NCI-H1092 treated with DMSO at 0.1 percent for 48 hours (cell line): ENCODE measurements around the gene ZCCHC10.
"Not testable (repeated sequence)": the region's sequence is repeated elsewhere in the genome, so short reads cannot be mapped to it uniquely, and the experiment has no call there.

Source experiments
- DNase-seq: peaks from one replicate; lab custom pipeline; 2025; lab: John Stamatoyannopoulos, UW

Gene ZCCHC10

GRCh38 chr5:133041910-133042309 is 15.6 kb upstream of the ZCCHC10 start:
- no peak for DNase-seq

DNA sequence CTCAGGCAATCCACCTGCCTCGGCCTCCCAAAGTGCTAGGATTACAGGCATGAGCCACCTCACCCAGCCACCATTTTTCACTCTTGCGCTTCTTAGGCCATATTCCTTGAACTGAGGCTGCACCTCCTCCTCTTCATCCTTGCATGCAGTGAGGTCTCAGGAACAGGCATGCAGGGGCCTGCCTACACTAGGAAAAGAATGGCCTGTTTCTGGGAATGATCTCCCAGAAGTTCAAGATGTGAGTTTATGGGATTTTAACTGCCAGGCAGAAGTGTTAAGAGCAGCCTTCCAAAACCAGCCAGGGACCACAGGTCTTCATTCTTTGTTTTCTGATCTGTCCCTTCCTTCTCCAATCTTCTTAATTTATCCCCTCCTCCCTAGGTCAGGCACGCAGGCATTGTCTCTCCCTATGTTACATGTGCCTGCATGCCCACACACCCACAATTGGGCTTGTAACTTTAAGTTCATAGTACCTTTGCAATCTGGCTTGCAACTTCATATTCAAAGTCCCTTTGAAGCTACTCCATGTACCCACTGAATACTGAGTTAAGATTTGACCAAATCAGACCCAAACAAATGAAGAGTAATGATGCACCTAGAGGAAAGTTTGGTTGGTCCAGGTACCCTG is 14.9 kb upstream of the ZCCHC10 start:
- DNase-seq = no peak

GRCh38 chr5:133036677-133037076 is 10.3 kb upstream of the ZCCHC10 start:
- not testable (repeated sequence) for DNase-seq

DNA sequence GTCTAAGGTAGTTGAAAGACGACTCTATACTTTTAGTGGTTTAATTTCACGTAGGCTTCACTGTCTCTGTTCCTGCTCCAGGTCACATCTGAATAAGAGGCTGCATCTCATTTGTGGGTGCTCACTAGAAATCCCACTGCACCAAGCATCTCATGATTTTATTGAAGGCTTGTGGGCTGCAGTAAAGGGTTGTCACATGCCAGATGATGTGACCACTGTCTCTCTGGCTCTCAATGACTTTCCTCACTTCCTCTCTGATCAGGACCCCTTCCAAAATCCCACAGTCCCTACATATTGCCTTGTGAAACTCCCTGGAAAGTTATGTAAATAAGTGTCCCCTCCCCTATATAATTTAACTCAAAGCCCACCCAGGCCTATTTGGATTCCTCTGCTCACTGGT is 8.9 kb upstream of the ZCCHC10 start:
- no peak for DNase-seq

DNA sequence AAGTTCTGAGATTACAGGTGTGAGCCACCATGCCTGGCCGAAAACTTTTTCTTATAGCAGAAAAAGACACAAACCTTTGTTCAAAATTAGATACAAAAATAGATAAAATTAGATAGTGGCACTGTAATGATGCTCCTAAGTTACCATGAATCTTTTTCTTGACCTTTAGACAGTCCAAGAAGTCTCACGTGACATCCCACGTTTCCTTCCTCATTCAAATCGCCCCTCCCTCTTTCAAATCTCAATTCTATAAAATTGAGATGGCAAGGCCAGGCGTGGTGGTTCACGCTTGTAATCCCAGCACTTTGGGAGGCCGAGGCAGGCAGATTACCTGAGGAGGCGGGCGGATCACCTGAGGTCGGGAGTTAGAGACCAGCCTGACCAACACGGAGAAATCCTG is 7.7 kb upstream of the ZCCHC10 start:
- no peak for DNase-seq

DNA sequence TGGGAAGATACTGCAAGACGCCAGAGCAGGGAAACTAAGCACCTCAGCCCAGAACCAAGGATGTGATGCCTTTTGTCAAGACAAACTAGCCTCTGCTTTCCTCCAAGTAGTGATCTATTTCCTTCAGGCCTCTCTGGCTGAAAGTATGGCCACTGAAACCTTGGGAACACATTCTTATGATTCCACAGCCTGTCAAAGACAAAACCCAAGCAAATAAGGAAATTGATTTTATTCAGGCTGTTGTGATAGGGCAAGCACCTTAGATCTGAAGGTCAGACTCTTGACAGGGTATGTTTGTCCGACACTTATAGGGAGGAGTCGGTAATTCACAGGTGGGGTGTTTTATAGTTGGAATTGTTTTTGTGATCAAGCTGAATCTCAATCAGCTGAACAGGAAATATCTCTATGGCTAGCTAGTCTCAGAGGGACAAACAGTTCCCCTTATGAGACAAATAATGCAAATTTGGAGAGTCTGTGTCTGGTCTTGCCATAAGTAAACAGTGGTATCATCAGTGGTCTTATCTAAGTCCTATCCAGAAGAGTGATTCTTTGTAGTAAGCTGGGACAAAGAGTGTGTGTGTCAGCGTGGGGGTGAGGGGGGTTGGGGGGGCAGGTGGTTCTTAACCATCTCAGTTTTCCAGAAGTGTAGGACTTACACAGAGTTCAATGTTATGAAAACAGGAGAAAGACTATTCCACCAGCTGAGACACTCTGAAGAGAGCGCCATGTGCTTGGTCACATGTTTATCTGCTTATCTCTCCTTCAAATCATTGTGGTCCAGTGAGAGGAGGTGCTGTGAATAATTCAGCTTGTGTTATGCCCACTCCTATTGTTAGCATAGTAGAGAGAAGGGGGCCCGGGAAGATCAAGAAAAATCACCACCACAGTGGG is 6.7 kb upstream of the ZCCHC10 start:
- DNase-seq = no peak

DNA sequence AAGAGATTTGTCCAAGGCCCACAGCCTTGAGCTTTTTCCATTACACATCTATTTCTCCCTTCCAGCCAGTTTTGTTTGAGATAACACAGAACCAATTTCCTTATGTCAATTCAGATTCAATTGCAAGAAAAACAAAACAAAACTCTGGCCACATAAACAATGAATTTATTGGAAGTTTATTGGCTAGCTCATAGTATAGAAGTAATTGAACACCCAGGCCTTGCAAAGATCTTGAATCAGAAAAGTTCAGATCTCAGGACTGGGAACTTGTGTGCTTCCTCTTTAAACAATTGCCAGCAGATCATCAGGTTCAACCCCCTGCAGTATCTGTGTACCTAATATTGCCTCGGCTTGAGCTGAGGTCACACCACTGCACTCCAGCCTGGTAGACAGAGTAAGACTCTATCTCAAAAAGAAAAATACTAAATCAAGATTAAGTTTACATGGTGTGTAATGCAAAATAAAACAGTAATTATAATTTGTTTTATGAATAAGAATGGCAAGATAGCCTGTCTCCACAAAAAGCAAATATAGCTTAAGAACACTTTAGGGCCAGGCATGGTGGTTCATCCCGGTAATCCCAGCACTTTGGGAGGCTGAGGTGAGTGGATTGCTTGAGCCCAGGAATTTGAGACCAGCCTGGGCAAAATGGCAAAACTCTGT is 4.1 kb upstream of the ZCCHC10 start:
- no peak for DNase-seq

DNA sequence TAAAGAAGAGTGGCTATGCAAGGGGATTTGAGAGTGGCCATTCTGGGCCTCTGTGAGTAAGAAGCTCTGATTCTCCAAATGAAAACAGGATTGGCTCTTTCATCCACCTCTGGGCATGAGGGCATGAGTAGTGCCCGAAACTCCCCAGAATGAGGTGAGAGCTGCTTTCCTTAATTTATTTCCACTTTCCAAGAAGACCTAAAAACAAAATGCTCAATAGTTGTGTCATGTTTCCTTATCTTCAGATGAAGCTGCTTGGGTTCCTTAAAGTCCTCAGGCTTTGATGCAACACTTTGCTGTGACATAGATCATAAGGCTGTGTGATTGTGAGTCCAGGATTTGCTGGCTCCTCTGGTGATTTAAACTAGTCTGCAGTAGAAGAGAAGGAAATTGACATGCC is 3.1 kb upstream of the ZCCHC10 start:
- no peak for DNase-seq

DNA sequence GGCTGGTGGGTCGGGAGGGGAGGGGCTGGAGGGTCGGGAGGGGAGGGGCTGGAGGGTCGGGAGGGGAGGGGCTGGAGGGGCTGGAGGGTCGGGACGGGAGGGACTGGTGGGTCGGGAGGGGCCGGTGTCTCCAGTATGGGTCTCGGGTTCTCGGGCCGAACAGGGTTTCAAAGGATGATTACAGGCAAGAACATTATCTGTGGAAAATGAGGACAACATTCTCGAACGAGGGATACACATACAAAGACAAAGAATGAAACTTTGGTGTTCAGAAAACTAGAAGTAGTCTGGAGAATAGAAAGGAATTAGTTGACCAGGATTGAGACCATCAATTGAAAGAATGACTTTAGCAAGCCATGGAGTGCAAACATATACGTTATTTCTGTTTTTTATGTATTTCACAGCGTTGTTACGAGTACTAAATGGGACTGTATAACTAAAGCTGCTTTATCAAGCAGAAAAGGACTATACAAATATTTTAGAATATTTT is 360 bp upstream of the ZCCHC10 start:
- no peak for DNase-seq

GRCh38 chr5:133019471-133019870 is 6.9 kb downstream of the ZCCHC10 start:
- DNase-seq = not testable (repeated sequence)

GRCh38 chr5:133017964-133018363 is 8.4 kb downstream of the ZCCHC10 start:
- DNase-seq = no peak

- no peak for DNase-seq
These were observed 10.9 kb downstream of the ZCCHC10 start for GRCh38 chr5:133015466-133015865.

- DNase-seq = not testable (repeated sequence)
These were observed 17.9 kb downstream of the ZCCHC10 start for GRCh38 chr5:133008455-133008854.

DNA sequence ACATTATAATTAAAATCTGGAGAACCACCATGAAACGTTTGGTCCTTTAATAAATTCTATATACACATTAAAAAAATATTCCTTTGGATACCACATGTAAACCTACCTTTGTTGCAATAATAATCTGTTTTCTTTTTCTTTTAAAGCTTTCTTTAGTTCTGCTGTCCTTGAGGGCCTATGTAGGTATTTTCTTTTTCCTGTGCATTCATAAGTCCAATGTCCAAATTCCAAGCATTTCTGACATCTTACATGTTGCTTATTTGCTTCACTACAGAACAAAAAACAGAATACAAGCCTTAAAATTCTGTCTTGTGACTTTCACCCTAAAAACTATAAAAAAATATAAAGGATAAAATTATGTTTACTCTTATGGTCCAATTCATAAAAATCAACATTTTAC is 19.7 kb downstream of the ZCCHC10 start:
- DNase-seq = no peak

GRCh38 chr5:132999246-132999645 is 27.1 kb downstream of the ZCCHC10 start:
- DNase-seq = no peak

DNA sequence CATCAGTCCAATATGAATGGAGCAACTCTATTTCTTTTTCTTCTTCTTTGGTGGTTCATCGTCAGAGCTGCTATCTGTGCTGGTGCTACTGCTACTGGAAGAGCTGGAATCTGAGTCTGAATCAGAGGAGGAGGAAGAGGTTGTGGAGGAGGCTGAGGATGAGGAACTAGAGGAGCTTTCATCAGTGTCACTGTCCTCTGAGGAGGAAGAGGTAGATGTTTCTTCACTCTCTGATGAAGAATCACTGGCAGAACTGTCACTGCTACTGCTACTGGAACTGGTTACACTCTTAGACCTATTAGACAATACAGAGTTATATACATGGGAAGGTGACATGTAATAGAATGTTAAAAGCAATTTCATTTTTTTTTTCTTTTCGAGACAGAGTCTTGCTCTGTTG is 27.8 kb downstream of the ZCCHC10 start:
- no peak for DNase-seq

GRCh38 chr5:132996307-132996706 is 30.0 kb downstream of the ZCCHC10 start:
- DNase-seq = no peak

DNA sequence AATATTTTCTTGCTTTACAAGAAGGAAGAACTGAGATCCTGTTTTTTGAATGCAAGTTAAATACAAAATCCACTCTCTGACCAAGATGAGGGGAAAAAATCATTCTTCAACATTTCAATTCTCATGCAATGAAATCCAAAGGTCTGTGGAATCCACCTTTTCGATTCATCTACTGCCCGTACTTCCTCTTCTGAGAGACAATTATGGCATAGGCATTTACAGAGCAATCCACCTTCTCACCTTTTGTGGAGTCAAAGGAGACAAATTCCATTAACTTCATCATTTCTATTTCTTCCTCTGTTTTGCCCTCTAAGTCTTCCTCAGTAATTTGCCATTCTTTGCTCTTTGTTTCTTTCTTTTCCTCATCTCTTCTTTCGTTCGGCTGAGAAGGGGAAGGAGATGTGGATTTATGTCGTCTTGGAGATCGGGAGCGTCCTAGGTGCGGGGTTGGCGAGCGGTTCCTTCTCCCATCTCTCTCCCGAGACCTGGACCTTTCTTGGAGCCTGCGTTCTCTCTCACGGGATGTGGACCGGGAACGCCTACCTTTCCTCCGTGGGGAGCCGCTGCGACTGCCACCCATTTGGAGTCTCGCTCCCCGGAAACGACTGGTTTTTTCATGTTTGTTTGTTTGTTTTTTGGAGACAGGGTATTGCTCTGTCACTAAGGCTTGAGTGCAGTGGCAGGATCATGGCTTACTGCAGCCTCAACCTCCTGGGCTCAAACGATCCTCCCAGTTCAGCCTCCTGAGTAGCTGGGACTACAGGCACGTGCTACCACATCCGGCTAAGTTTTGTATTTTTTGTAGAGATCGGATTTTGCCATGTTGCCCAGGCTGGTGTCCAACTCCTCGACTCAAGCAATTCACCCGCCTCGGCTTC is 38.6 kb downstream of the ZCCHC10 start:
- DNase-seq = no peak

GRCh38 chr5:132982971-132983370 is 43.4 kb downstream of the ZCCHC10 start:
- not testable (repeated sequence) for DNase-seq

DNA sequence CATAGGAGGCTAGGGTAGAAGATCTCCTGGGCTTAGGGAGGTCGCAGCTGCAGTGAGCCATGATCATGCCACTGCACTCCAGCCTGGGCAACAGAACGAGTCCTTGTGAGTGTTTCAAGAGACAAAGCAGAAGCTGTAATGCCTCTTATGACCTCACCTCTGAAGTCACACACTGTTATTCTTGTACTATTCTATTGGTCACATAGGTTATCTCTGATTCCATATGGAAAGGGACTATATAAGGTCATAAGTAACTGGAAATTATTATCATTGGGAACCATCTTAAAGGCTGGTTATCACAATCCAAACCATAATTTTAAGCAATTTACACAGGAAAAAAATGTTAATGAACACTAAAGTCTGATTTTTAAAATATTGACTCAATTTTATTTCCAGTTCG is 45.1 kb downstream of the ZCCHC10 start:
- DNase-seq = no peak

DNA sequence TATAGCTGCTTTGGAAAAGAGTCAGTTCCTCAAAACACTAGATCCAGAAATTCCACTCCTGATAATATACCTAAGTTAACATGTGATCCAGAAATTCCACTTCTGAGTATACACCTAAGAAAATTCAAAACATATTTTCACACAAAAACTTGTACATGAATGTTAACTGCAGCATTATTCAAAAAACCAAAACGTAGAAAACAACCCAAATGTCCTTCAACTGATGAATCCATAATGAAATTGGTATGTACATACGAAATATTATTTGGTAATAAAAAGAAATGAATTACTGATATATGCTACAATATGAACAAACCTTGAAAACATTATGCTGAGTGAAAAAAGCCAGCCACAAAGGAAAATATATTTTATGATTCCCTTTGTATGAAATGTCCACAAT is 46.4 kb downstream of the ZCCHC10 start:
- DNase-seq = no peak
